Erythroblast (primary cell): ENCODE results near the gene NBL1.

Experiments used
- DNase-seq, 2 experiments: peaks; one replicate each; lab custom pipeline; 2025; lab: John Stamatoyannopoulos, UW
- GATA1 ChIP-seq: IDR thresholded peaks from 2 replicates; pipeline ENCODE4 v1.6.1; 2011; ENCODE audit warnings: low read depth, mild to moderate bottlenecking, control low read depth, low read length, moderate library complexity
- POLR2A ChIP-seq: IDR thresholded peaks from 2 replicates; pipeline ENCODE4 v1.6.1; 2011; ENCODE audit warnings: mild to moderate bottlenecking, low read length

The NBL1 gene

GRCh38 chr1:19643602-19644394 is at the start of gene NBL1:
TSS of gene NBL1 (plus strand) at chr1:19644311. CDS start at chr1:19655031, 10,720 bp downstream.
- no peak for TF ChIP-seq GATA1
- TF ChIP-seq POLR2A, result peak; percentile 29
- peak; percentile 48 to 51 for DNase-seq

- no peak for DNase-seq
- no peak for TF ChIP-seq GATA1
- no peak for TF ChIP-seq POLR2A
Measured at GRCh38 chr1:19596065-19596713, 47.9 kb upstream of the NBL1 start.

GRCh38 chr1:19596714-19597495 is 47.2 kb upstream of the NBL1 start:
- TF ChIP-seq POLR2A (peak; percentile 88), GATA1 (no peak)
- DNase-seq, result peak; percentile 97

- TF ChIP-seq POLR2A (no peak), GATA1 (no peak)
- DNase-seq, result peak; percentile 73 to 76
Measured at GRCh38 chr1:19597496-19598309, 46.4 kb upstream of the NBL1 start.

- DNase-seq, result no peak
- no peak for TF ChIP-seq POLR2A
- TF ChIP-seq GATA1, result no peak
Measured at GRCh38 chr1:19599810-19600209, 44.3 kb upstream of the NBL1 start.

GRCh38 chr1:19602486-19602885 is 41.6 kb upstream of the NBL1 start:
- DNase-seq, result no peak
- no peak for TF ChIP-seq GATA1
- no peak for TF ChIP-seq POLR2A

GRCh38 chr1:19605967-19606366 is 38.1 kb upstream of the NBL1 start:
- TF ChIP-seq GATA1 (no peak), POLR2A (no peak)
- DNase-seq, result peak; percentile 18 to 20

- no peak for DNase-seq
- no peak for TF ChIP-seq GATA1
Measured at GRCh38 chr1:19606817-19607642, 37.1 kb upstream of the NBL1 start.

- DNase-seq, result no peak
- no peak for TF ChIP-seq GATA1
- no peak for TF ChIP-seq POLR2A
Measured at GRCh38 chr1:19608232-19608631, 35.9 kb upstream of the NBL1 start.

- DNase-seq, result no peak
- TF ChIP-seq GATA1 (no peak), POLR2A (no peak)
Measured at GRCh38 chr1:19610282-19610981, 33.7 kb upstream of the NBL1 start.

GRCh38 chr1:19612530-19612929 is 31.6 kb upstream of the NBL1 start:
- no peak for TF ChIP-seq GATA1
- no peak for TF ChIP-seq POLR2A

GRCh38 chr1:19613171-19613703 is 30.9 kb upstream of the NBL1 start:
- TF ChIP-seq GATA1 (no peak), POLR2A (peak; percentile 17)
- peak in 1 of 2 experiments; percentile 27 for DNase-seq

More at GRCh38 chr1:19612530-19612929, 31.6 kb upstream of the NBL1 start:
- DNase-seq, result no peak
